SK-MEL-5 (cell line): Measurements from ENCODE around the gene COLGALT1. TPM values are rescaled to one million over a fixed set of nuclear protein-coding genes. Genes with fewer than 3 reads are reported as not detected.

Experiments used
- DNase-seq: peaks from one replicate; pipeline ENCODE4 v3.0.0-alpha.2; 2016; ENCODE audit warnings: low read depth, low spot score
- in situ Hi-C: cut with HindIII; loops from 2 replicates; pipeline ENCODE4 v1.10.0; 2016; ENCODE audit warnings: low sequenced_read_pairs, high pct_unique_total_duplicates, low pct_unique_long_range_greater_than_20kb
- total RNA-seq: library from RNA; depleted of rRNA; stranded (reverse); fragments of >200 nt; shearing (Covaris generic); gene quantifications from 2 replicates; pipeline ENCODE4 v1.2.3, GENCODE V29; 2014; rRNA removed

Gene COLGALT1
- total RNA-seq, 1 experiment from 2014 or later, result 85.1 TPM

- no peak for DNase-seq
- in situ Hi-C loops, result no loop called here
These were observed 69.6 kb downstream of the COLGALT1 start for GRCh38 chr19:17625043-17625442.

GRCh38 chr19:17625980-17626379 lies 70.5 kb downstream of the COLGALT1 start:
- no peak for DNase-seq
- in situ Hi-C loops, result no loop called here

GRCh38 chr19:17626456-17627015 lies 71.1 kb downstream of the COLGALT1 start:
- in situ Hi-C loops, result no loop called here
- no peak for DNase-seq

- in situ Hi-C loops, result no loop called here
These were observed 71.7 kb downstream of the COLGALT1 start for GRCh38 chr19:17627161-17627560.

DNA sequence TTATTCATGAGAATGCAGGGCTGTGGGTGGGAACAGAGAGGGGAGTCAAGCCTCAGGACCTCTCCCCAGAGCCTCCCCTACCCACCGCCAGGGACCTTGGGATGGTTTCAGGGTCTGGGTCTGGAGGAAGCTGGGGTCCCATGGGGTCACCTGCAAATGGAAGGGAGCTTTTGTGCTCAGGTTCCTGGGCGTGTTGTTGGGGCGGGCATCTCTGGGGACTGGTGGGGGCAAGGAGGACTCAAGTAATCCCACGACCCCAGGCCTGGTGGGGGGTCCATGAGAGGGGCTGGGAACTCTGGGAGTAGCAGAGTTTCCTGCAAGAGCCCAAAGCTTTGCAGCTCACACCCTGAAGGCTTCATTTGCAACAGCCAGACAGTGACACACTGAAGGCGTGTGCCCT lies 72.5 kb downstream of the COLGALT1 start:
- no peak for DNase-seq
- in situ Hi-C loops, result no loop called here

More at GRCh38 chr19:17627161-17627560, 71.7 kb downstream of the COLGALT1 start:
- DNase-seq, result no peak

DNA sequence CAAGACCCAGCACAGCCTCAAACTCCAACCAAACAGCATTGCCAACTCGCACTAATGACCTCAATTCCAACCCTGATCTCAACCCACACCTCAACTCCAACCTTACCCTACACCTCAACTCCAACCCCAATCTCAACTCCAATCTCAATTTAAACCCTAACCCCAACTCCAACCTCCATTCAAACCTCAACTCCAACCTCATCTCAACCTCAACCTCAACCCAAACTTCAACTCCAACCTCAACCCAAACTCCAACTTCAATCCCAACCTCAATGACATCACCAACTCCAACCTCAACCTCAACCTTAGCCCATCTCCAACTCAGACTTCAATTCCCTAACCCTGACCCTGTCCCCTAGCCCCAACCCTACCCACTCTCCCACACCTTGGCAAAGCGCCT lies 74.3 kb downstream of the COLGALT1 start:
- no peak for DNase-seq
- in situ Hi-C loops, result no loop called here

DNA sequence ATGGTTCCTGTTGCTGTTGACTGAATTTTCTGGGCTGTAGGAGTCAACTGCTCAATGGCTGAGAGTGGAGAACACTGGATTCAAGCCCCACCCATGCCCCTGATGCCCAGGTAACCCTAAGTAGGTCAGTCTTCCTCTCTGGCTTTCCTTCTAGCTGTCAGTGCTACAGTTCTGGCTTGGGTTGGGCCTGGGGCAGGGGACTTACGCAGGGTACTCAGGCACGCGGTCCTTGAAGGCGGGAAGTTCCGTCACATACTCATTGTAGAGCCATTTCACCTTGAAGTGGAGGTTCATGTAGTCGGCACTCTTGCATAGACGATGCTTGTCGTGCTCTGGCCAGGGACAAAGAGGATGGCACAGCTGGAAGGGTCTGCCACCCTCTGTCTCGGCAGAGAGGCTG lies 77.1 kb downstream of the COLGALT1 start:
- in situ Hi-C loops, result no loop called here
- no peak for DNase-seq

Other genes with a start within 250 kb of the COLGALT1 start
- 48.4 and 77.4 TPM in 2 replicates for gene MRPL34, start 249.8 kb upstream of the COLGALT1 start, total RNA-seq
- gene DDA1, start 246.1 kb upstream of the COLGALT1 start, total RNA-seq, result 14.0 and 14.1 TPM in 2 replicates
- 0.98 and 1.3 TPM in 2 replicates for gene ANO8, start 220.8 kb upstream of the COLGALT1 start, total RNA-seq
- gene GTPBP3, start 218.1 kb upstream of the COLGALT1 start, total RNA-seq, result 13.3 and 16.3 TPM in 2 replicates
- gene PLVAP, start 178.3 kb upstream of the COLGALT1 start, total RNA-seq, result not detected in 2 replicates
- gene CCDC194, start 161.5 kb upstream of the COLGALT1 start, total RNA-seq, result not detected in 2 replicates
- gene BST2, start 150.0 kb upstream of the COLGALT1 start, total RNA-seq, result 0.21 and 1.9 TPM in 2 replicates
- gene MVB12A, start 135.6 kb upstream of the COLGALT1 start, total RNA-seq, result 53.4 and 59.8 TPM in 2 replicates
- 0.08 TPM in 1 of 2 replicates, not detected in the other for gene TMEM221, start 107.0 kb upstream of the COLGALT1 start, total RNA-seq
- gene NXNL1, start 94.7 kb upstream of the COLGALT1 start, total RNA-seq, result not detected in 2 replicates
- 12.2 and 16.6 TPM in 2 replicates for gene SLC27A1, start 85.1 kb upstream of the COLGALT1 start, total RNA-seq
- 58.6 and 59.2 TPM in 2 replicates for gene PGLS, start 44.0 kb upstream of the COLGALT1 start, total RNA-seq
- 0.26 and 0.61 TPM in 2 replicates for gene UNC13A, start 132.7 kb downstream of the COLGALT1 start, total RNA-seq
- gene MAP1S, start 163.8 kb downstream of the COLGALT1 start, total RNA-seq, result 10.0 and 12.3 TPM in 2 replicates
- 0.85 and 0.92 TPM in 2 replicates for gene FCHO1, start 195.8 kb downstream of the COLGALT1 start, total RNA-seq
- gene B3GNT3, start 239.5 kb downstream of the COLGALT1 start, total RNA-seq, result not detected in 2 replicates